Measurements from ENCODE around the gene PHF2.

The PHF2 gene

DNA sequence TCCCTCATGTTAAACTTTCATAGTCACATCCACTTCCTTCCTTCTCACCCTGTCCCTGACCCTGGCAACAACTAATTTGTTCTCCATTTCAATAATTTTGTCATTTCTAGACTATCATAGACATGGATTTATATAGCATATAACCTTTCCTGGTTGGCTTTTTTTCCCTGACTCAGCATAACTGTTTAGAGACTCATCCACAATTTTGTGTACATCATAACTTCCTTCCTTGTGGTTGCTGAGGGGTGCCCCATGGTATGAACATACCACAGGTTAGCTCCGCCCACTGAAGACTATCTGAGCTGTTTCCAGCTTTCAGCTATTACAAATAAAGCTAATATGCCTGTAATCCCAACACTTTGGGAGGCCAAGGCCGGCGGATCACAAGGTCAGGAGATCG, 137.3 kb downstream of the PHF2 start:
- DNase-seq = no peak

- no peak for DNase-seq
These were observed 145.1 kb downstream of the PHF2 start for GRCh38 chr9:93721417-93721965.

GRCh38 chr9:93724852-93725251, 148.5 kb downstream of the PHF2 start:
- no peak for DNase-seq

DNA sequence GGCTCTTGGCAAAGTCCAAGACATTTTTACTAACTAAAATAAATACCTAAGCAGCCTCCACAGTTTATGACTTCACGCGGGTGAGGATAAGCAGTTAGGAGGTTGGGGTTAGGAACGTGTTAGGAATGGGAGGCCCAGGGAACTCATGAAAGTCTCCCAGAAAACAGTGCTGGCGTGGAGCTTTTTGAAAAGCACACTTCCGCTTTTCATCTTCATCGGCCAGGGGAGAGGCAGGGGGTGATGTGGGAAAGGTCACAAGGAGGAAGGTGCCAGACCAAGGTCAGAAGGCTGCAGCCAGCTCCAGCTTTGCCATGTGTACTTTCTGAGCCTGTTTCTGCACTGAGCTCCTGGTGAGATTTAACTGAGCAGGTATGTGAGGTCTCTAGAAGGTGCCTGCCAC, 149.0 kb downstream of the PHF2 start:
- no peak for DNase-seq

DNA sequence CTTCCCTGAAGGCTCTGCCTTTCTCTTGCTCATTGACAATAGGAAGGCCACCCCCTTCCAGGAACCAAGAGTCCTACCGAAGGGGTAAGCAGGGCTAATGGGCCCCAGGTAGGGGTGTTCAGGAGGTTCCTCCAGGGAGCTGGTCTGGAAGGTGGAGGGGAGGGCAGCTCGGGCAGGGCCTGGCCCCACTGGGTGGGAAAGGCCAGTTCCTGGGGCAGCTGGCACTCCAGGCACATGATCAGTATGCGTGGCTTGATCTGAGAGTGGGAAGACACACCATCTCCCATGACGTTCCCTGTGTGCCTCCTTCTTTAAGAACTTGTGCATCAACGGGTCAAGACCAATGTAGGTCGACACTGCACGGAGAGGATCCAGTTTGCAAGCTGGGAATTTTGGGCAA, 149.8 kb downstream of the PHF2 start:
- no peak for DNase-seq

All from NCI-H526 treated with DMSO at 0.1 percent for 48 hours (cell line).